Colonic mucosa (tissue), 4 donors: Measurements from ENCODE around the gene GHRL. TPM values are rescaled to one million over a fixed set of nuclear protein-coding genes. Genes with fewer than 3 reads are reported as not detected.
A peak's percentile ranks its signal among the peaks of the same experiment; 100 is the strongest.

ENCODE experiments used
- DNase-seq: peaks from one replicate; pipeline ENCODE4 v3.0.0-alpha.2; 2020
- H3K27ac ChIP-seq: fragments of 200-600 bp; one replicate; pipeline ENCODE4 v1.8.0; 2021
- H3K27me3 ChIP-seq: fragments of 200-600 bp; one replicate; pipeline ENCODE4 v1.8.0; 2021
- H3K36me3 ChIP-seq: fragments of 200-600 bp; one replicate; pipeline ENCODE4 v1.8.0; 2021
- H3K4me1 ChIP-seq: fragments of 200-600 bp; one replicate; pipeline ENCODE4 v1.8.0; 2021; ENCODE audit warnings: mild to moderate bottlenecking
- H3K4me3 ChIP-seq: fragments of 200-600 bp; one replicate; pipeline ENCODE4 v1.8.0; 2021
- H3K9ac ChIP-seq, 2 donors: one replicate each; pipeline ENCODE4 v1.7.0; 2013; ENCODE audit warnings: control low read depth in 2 of 2, low read depth in 2 of 2, low read length in 2 of 2
- H3K9me3 ChIP-seq: fragments of 200-600 bp; one replicate; pipeline ENCODE4 v1.8.0; 2021
- intact Hi-C: fragments of 100-400 bp; cut with DNase I; formaldehyde crosslinking; loops from one replicate; pipeline ENCODE4 v1.14.1; 2022
- total RNA-seq, 2 donors: library from RNA; stranded (reverse); fragmentation: NEBNext Ultra II Directional in 1 of 2; extraction: Animal tissue kit (Norgen Biotek cat#: 25700) in 1 of 2; gene quantifications; one replicate each; pipeline ENCODE4 v1.2.1, GENCODE V29; 2021
- TF ChIP-seq, protein P1 (sequence below): fragments of 200-600 bp; IDR thresholded peaks from one replicate; pipeline ENCODE4 v1.8.0; 2022; ENCODE audit warnings: antibody characterized with exemption, mild to moderate bottlenecking
- donor health status: healthy.
- donor health status: DM: no; HTN: no; CAD: no.
- donor health status: DM: no; HTN: no; CAD: no.

The GHRL gene
- total RNA-seq, 2 donors from 2014 or later: 0.67 to 1.1 TPM

DNA sequence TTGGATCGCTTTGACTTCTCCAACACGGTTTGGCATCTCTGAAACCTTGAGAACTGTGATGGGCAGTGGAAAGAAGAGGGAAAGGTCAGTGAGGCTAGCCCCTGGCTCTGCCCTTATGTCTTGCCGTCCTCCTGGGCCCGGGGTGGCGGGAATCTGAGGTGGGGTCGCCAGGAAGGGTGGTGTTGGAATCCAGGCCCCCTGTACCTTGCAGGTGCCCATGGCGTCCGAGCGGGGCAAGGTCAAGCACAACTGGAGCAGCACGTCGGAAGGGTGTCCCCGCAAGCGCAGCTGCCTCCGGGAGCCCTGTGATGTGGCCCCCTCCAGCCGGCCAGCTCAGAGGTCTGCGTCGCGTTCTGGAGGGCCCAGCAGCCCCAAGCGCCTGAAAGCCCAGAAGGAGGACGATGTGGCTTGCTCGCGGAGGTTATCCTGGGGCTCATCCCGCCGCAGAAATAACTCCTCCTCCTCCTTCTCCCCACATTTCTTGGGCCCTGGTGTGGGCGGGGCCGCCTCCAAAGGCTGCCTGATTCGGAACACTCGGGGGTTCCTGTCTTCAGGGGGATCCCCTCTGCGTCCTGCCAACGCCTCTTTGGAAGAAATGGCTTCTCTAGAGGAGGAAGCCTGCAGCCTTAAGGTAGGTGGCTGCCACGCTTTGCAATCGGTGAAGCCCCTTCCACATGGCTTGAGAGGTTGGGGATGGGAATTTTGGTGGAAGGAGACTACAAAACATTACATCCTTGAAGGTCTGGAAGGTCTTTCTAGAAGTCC, 43.6 kb downstream of the GHRL start:
- H3K27ac ChIP-seq: peak overlapping the region; percentile 91
- H3K9me3 ChIP-seq: no peaks in the 10 kb centered on the region
- peak overlapping the region; percentile 87 for H3K4me3 ChIP-seq
- TF ChIP-seq, protein P1, sequence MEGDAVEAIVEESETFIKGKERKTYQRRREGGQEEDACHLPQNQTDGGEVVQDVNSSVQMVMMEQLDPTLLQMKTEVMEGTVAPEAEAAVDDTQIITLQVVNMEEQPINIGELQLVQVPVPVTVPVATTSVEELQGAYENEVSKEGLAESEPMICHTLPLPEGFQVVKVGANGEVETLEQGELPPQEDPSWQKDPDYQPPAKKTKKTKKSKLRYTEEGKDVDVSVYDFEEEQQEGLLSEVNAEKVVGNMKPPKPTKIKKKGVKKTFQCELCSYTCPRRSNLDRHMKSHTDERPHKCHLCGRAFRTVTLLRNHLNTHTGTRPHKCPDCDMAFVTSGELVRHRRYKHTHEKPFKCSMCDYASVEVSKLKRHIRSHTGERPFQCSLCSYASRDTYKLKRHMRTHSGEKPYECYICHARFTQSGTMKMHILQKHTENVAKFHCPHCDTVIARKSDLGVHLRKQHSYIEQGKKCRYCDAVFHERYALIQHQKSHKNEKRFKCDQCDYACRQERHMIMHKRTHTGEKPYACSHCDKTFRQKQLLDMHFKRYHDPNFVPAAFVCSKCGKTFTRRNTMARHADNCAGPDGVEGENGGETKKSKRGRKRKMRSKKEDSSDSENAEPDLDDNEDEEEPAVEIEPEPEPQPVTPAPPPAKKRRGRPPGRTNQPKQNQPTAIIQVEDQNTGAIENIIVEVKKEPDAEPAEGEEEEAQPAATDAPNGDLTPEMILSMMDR: no peak
- DNase-seq: peak; percentile 59
- H3K36me3 ChIP-seq: no peaks in the 10 kb centered on the region
- intact Hi-C loops: no loop called here
- no peaks in the 10 kb centered on the region for H3K27me3 ChIP-seq
- peaks cover 5% of the 10 kb centered on the region for H3K4me1 ChIP-seq
- peak overlapping the region; percentile 76 to 90 for H3K9ac ChIP-seq

DNA sequence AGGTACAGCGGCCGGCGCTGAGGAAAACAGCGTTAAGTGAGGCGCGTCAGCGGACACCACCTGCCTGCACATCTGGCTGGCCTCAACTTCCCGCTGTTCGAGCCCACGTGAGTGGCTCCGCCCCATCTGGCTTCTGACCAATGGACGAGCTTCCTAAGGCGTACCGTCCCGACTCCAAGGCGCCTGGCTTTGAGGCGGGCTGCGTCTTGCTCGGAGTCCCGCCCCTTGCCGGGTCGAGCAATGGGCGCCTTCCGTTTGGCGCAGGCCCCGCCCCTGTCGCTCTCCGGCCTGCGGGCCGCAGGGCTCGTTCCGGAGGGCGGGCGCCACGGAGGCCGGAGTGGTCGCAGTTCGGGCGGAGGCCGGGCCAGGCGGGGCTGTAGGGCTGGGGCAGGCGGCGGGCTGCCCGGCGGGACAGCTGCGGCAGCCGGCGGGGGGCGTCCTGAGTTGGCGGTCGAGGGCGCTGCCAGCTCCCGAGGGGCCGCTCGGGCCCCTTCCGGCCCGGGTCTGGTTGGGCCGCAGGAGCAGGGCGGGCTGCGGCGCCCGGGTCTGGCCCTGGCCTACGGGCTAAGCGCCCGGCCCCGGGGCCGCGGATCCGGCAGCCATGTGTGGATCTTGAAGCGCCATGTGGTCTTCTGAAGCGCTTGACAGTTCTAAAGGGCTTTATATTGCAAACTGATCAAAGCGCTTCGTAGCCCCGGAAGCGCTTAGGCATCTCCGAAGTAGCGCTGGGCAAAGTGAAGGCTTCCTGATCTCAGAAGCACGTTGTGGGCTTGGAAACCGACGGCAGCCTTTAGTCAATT, 44.4 kb downstream of the GHRL start, which contains the start of gene TATDN2:
TSS of gene TATDN2 (plus strand) at position 276 of the 800 bp plus-strand sequence. CDS start 742 bp downstream, outside the sequence.
- H3K36me3 ChIP-seq: no peaks in the 10 kb centered on the region
- peak within 1 kb of the TSS; percentile 76 to 90 for H3K9ac ChIP-seq
- peak within 1 kb of the TSS; percentile 87 for H3K4me3 ChIP-seq
- peaks cover 5% of the 10 kb centered on the region for H3K4me1 ChIP-seq
- intact Hi-C loops: no loop called here
- TF ChIP-seq, protein P1: no peak
- no peaks in the 10 kb centered on the region for H3K9me3 ChIP-seq
- peak; percentile 99 for DNase-seq
- no peaks in the 10 kb centered on the region for H3K27me3 ChIP-seq
- H3K27ac ChIP-seq: peak within 1 kb of the TSS; percentile 91

DNA sequence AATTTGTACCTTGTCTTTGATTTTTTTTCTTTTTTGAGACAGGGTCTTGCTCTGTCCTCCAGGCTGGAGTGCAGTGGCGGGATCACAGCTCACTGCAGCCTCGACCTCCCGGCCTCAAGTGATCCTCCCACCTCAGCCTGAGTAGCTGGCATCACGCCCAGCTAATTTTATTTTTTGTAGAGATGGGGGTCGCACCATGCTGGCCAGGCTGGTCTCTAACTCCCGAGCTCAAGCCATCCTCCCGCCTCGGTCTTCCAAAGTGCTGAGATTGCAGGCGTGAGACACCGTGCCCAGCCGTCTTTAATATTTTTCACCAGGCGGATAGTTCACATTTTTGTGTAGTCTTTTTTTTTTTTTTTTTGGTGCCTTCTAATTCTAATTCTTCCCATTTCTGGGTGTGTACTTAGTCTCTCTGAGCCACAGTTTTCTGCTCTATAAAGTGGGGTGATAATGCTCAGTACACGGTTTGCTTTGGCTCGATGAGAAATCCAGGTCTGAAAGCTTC, 45.0 kb downstream of the GHRL start:
- TF ChIP-seq, protein P1: no peak
- intact Hi-C loops: no loop called here
- no peak overlapping the region for H3K9ac ChIP-seq
- H3K4me3 ChIP-seq: peak overlapping the region; percentile 87
- H3K27me3 ChIP-seq: no peaks in the 10 kb centered on the region
- H3K4me1 ChIP-seq: peaks cover 5% of the 10 kb centered on the region
- H3K36me3 ChIP-seq: no peaks in the 10 kb centered on the region
- peak overlapping the region; percentile 91 for H3K27ac ChIP-seq
- no peak for DNase-seq
- no peaks in the 10 kb centered on the region for H3K9me3 ChIP-seq

DNA sequence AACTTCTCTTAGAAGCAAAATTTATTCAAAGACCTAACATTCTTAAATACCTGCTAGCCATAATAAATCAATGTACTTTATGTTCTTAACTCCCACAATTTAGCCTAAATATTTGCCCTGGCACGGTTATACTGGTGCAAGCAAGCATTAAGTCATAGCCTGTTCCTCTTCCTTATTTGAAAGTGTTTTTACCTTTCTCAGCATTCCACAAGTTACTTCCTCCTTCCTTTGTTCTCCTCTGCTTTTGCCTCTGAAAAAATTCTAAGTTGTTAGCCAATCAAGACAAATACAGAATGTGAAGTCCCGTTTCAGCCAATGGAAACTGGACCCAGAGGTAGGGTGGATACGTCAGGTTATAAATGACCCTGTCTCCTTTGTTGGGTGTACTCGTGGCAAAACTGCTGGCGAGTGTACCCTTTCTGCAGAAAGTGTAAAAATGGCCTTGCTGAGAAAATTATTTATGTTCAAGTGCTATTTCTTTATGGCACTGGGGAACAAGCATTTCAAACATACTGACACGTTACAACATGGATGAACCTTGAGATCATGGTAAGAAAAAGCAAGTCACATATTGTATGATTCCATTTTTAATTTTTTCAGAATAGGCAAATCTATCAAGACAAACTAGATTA, 47.5 kb downstream of the GHRL start:
- no peak for DNase-seq
- intact Hi-C loops: no loop called here
- TF ChIP-seq, protein P1: no peak

DNA sequence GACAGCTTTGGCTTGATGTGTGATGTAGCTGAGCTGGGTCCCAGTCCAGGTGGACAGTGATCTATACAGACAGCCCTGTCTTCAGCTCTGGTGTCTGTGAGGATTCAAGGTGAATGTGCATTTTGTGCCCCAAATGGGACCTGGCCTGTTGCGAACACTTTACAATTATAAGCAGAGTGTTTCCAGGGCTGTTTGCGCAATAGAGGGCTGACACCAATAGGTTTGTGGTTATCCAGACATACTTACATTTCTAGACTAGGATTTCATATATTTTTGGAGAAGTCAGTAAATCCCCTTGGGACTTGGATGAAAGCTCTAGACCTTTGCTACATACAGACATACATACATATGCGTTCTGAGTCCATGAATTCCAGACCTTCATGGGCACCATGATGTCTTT, 48.7 kb downstream of the GHRL start:
- no peak for DNase-seq
- intact Hi-C loops: no loop called here
- TF ChIP-seq, protein P1: no peak
- no peaks in the 10 kb centered on the region for H3K27me3 ChIP-seq
- H3K4me1 ChIP-seq: no peaks in the 10 kb centered on the region
- H3K9me3 ChIP-seq: no peaks in the 10 kb centered on the region
- no peak overlapping the region for H3K9ac ChIP-seq
- H3K36me3 ChIP-seq: no peaks in the 10 kb centered on the region
- H3K27ac ChIP-seq: no peak overlapping the region
- H3K4me3 ChIP-seq: no peak overlapping the region

More for the DNA sequence above, 47.5 kb downstream of the GHRL start:
- Histone ChIP-seq H3K27me3 (no peaks in the 10 kb centered on the region), H3K9me3 (no peaks in the 10 kb centered on the region), H3K27ac (no peak overlapping the region), H3K36me3 (no peaks in the 10 kb centered on the region), H3K9ac (no peak overlapping the region), H3K4me1 (no peaks in the 10 kb centered on the region), H3K4me3 (no peak overlapping the region)
